Measurements from ENCODE around the gene TUBA4A.
A peak's percentile ranks its signal among the peaks of the same experiment; 100 is the strongest.

Gene TUBA4A

DNA sequence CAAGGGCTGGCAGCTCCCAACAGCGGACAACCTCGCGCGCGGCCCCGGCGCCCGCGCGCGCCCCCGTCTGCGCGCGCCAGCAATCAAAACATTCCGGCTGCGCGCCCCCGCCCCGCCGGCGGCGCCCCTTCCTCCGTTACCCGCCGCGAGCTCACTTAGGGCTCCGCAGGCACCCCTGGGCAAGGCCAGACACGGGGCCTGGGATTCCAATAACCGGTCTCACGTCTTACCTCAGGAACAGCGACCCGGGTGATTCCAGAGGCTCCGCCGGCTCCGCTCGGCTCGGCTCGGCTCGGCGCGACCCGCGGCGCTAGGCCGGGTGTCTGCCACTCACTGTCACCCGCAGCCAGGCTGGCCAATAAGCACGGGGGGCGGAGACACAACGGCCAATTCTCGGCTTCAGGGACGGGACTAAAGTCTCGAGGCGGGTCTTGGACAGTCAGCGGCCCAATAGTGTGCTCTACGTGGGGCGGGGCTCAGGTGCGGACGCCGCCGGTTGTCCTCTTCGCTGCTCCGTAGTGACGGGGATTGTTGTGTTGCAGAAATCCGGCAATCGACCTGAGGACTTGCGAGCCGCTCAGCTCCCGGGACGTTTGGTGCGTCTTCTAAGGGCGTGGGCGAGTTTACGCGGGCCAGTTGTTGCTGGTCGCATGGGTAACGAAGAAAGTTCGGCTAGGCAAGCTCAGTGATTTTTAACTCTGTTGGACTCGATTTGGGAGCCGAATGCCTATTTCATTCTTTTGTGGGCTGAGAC, 24.2 kb downstream of the TUBA4A start, which contains the start of the genes ANKZF1 and ATG9A:
TSS of gene ANKZF1 (plus strand) at position 502 of the 754 bp plus-strand sequence. CDS start 452 bp downstream, outside the sequence.
TSS of gene ATG9A (minus strand) at position 332 of the 754 bp plus-strand sequence. CDS start 1,612 bp downstream, outside the sequence.
- DNase-seq = peak; percentile 94

DNA sequence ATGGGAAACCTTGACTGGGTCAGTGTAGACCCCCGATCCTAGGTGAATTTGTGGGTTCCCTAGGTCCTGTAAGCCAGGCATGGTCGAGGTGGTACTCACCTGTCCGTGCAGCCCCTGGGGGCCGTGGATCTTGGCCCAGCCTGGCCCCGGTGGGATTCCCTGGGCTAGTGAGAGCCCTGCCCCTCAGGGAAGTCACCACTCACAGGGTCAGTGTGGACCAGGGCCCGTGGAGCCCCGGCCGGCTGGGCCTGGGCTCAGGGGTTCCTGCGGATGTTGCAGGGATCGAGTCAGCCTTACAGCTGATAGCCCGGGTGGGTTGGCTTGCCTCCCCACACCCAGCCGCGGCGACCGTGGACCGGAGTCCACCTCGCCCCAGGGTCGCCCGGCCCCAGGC, 24.8 kb downstream of the TUBA4A start:
- no peak for DNase-seq

GRCh38 chr2:219228041-219228910, 25.4 kb downstream of the TUBA4A start:
- no peak for DNase-seq

DNA sequence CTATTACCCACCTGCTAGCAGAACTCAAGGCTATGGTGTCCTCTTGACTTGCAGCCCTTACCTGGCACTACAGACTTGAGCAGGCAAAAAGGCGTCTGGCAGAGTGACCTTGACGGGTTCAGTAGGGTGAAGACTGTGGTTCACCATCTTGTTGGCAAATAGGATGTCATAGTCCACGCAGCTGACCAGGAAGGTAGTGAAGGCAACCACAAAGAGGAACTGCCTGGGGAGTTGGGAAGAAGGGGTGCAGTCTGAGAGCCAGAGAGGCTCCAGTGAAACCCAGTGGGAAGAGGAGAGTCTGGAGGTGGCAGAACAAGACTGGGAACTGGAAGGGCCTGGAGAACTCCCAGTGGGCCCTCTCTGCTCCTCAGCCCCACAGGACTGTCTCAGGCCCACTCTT, 28.4 kb downstream of the TUBA4A start:
- DNase-seq = no peak

GRCh38 chr2:219223831-219224610, 29.7 kb downstream of the TUBA4A start:
- DNase-seq = no peak

DNA sequence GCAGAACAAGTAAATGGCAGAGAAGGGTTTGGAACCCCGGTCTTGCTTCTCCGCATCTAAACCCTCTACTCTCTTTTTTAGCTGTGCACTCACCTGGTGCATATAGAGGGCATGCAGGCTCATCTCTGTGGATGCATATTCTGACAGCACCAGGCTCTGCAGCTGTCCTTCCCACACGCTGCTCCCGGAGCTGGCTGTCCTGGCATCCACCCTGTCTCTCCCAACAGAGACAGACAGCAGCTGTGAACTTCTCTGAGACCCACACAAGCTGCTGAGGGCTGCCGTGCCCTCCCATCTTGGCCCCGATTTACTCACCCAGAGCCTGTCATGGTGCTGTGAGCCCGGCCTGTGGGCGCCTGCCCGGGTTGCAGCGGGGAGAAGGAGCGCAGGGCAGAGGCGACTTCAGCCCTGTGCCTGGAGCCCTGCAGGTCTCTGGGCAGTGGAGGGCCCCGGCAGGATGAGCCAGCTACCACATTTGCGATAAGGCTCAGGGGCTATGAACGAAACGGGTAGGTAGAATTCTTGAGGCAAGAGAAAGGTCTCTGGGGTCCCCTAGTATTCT, 31.7 kb downstream of the TUBA4A start:
- DNase-seq = no peak

GRCh38 chr2:219220652-219221402, 32.9 kb downstream of the TUBA4A start:
- no peak for DNase-seq

- DNase-seq = no peak
Measured at GRCh38 chr2:219219784-219220532, 33.8 kb downstream of the TUBA4A start.

DNA sequence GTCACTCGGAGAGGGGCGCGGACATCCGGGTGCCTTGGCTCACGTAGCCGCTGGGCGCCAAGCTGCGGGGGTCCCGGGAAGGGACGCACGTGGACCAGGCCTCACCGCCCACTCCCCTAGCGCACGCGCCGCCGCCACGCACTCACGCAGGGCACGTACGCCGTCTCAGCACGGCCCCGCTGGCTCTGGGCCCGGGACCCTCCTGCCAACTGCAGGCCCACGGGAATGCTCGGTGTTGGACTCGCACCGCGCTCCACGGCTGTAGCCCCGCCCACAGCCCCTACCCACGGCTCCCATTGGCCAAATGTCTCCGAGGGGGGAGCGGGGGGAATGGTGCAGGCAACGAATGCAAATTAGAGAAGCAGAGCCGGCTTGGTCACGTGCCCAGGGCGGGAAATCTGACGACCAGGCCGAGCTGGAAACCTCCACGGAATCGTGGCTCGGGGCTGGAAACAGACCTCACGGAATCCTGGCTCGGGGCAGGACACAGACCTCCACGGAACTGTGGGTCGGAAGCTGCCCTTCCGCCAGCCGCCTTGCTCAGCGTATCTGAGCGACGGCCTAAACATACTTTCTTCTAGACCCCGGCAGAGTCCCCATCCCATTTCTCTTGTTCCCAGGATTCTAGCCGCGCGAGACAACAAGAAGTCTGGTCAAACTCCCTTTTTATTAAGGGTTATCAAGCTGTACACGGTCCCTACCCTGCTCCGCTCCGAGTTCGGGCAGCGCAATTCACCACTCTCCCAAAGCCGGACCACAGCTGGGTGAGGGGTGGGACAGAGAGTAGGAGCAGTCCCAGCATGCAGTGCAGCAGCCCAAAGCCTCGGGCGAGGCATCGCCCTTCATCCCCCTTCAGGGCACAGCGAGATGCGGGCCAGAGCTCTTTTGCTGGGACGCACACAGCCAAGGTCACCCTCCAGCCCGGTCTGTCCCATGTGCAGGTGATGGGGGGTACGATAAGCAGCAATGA, 34.7 kb downstream of the TUBA4A start, which contains the start of gene ABCB6:
TSS of gene ABCB6 (minus strand) at position 227 of the 970 bp plus-strand sequence. CDS start 285 bp downstream, outside the sequence.
- peak; percentile 87 for DNase-seq

DNA sequence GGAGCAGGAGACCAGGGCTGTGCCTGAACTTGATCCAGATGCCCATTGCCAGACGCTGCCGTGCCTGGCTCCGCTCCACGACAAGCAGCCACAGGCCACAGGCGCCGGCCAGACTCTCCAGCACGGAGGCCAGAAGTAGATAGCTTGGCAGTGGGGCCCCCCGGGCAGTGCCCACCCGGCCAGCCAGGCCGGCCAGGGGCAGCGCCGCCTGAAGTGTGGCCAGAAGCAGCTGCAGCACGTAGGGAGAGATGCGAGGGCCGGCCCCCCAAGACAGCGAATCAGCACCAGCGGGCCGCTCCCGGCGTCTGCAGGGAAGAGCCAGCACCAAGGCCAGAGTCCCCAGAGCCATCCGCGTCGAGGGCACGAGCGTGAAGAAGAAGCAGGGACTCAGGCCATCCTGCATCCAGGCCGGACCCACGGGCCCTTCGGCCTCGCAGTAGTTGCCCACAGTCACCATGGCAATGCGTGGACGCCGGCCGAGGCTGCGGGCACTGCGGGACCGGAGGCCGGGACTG, 35.4 kb downstream of the TUBA4A start:
- peak; percentile 32 for DNase-seq

DNA sequence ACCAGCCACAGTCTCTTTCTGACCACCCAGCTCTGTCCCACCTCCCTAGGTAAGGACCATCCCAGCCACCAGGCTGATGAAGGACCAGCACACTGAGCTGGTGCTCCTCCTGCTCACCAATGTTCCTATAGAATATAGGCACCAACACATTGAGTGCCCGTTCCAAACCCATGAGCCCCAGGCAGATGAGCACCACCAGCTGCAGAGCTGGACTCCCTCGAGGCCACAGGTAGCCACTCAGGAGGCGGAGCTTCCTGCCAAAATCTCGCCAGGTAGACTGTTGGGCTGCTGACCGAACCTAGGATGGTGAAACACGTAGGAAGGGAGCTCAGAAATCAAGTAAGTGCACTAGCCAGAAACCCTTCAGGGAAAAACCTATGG, 37.2 kb downstream of the TUBA4A start:
- DNase-seq = no peak

DNA sequence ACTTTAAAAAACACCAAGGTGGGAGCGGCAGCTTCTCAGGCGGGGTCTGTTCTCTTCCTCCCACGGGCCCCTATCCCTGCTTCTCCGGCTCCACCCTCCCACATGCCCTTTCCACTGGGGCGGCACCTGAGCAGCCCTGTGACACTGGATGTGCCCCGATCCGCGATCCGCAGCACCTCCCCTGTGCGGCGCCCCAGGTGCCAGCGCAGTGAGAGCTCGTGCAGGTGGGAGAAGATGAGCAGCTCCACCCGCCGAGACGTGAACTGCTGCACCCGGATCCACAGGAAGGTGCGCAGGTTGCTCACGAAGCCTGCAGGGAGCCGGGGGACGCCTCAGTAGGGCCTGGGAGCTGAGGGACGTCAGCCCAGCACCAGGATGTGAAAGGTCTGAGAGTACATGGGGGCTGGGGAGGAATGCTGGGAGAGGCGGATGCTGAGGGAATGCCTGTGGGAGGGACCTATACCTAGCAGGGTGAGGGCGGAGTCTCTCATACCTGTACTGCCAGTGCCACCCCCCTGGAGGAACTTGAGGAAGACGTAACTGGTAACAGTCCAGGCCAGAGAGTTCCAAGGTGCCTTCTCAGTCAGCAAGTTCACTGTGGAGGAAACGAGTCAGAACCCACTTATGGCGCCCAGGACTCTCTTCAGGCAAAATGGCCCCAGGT, 37.7 kb downstream of the TUBA4A start:
- no peak for DNase-seq

DNA sequence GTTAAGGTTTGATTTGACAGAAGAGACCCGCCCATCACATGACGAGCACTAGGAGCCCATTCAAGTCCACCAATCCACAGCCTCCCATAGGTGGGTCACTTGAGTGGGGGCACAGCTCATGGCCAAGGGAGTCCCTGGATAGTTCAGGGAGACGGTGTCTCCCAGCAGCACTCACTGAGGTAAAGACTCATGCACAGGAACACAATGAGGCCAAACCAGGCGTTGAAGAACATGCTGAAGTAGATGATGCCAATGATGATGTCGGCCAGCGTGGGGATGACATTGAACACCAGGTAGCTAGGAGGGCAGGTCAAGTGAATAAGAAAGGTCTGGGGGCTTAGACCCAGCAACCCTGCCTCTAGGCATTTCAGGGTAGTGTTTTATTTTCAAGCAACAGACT, 38.9 kb downstream of the TUBA4A start:
- DNase-seq = no peak

DNA sequence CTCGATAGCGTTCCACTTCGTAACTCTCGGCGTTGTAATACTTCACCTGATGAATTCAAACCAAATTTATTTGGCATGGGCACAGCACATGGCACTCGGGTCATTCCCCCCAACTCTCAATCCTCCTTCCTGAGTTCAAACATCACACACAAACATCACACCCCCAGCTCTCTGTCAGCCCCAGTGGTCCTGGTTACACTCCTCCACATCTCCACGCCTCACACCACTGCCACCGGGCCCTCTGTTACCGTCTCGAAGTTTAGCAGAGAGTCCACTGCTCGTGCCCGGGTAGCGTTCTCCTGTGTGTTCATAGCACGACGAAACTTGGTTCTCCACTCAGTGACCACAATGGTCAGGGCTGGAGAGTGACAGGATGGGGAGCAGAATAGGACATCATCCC, 39.6 kb downstream of the TUBA4A start:
- DNase-seq = no peak

GRCh38 chr2:219213486-219214071, 40.1 kb downstream of the TUBA4A start:
- no peak for DNase-seq

DNA sequence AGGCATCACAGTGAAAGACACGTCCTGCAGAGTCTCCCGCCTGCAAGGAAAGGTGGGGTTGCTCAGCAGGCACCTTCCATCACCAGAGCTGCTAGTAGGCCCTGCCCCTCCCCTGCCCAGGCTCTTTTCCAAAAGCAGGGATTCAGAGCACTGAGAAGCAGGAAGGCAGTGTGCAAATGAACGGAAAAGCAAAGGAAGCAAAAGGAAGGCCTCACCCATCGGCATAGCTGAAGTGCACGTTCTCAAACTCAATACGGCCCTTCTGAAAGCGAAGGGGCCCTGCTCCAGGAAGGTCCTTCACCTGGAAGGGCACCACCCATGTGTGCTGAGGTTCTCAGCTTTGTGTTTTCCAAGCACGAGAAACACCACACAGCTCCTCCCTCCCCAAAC, 40.7 kb downstream of the TUBA4A start:
- DNase-seq = no peak

- no peak for DNase-seq
Measured at GRCh38 chr2:219210886-219211362, 42.8 kb downstream of the TUBA4A start.

DNA sequence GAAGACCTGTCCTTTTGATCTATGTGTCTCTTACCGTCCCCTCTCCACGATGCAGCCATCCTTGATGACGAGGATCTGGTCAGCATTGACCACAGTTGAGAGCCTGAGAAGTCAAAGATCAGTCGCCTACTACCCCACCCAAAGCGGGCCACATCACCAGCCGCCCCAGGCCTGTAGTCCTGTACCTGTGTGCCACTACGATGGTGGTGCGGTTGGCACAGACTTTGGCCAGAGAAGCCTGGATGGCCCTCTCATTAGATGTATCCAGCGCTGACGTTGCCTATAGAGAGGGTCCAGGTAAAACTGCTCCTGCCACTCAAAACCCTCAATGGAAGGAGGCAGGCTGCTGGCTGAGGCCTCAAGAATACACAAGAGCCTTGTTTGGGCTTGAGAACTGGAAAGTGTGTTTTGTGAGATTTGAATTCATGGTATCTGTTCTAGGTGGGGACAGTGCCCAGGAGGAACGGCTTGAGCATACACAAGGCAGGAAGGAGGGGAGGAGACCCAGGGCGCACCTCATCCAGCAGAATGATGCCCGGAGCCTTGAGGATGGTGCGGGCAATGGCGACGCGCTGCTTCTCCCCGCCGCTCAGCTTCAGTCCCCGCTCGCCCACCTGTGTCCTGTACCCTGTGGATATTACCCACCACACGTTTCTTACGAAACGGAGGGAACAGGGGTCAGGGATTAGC, 43.4 kb downstream of the TUBA4A start:
- DNase-seq = no peak
